GM21529 (cell line): Measurements from ENCODE around the gene MOV10L1.
"Not testable (repeated sequence)": the region's sequence is repeated elsewhere in the genome, so short reads cannot be mapped to it uniquely, and the experiment has no call there.

Source experiments
- ATAC-seq: cut with Tn5 transposase; IDR thresholded peaks from one replicate; pipeline ENCODE4 v1.9.1; 2021; ENCODE audit not compliant: unreplicated experiment

MOV10L1 gene

GRCh38 chr22:50199829-50200460, 110.1 kb downstream of the MOV10L1 start:
- ATAC-seq, result no peak

GRCh38 chr22:50200461-50201190, 110.8 kb downstream of the MOV10L1 start, which contains the start of gene SELENOO:
Gene SELENOO (plus strand): TSS chr22:50201011. CDS start chr22:50201037, 26 bp downstream.
- ATAC-seq, result peak; percentile 60

GRCh38 chr22:50201191-50202129, 111.7 kb downstream of the MOV10L1 start:
- ATAC-seq, result peak; percentile 24

- no peak for ATAC-seq
These were observed 112.4 kb downstream of the MOV10L1 start for GRCh38 chr22:50202130-50202666.

GRCh38 chr22:50203288-50203687, 113.5 kb downstream of the MOV10L1 start:
- ATAC-seq, result no peak

GRCh38 chr22:50204571-50204970, 114.8 kb downstream of the MOV10L1 start:
- no peak for ATAC-seq

GRCh38 chr22:50204998-50205397, 115.2 kb downstream of the MOV10L1 start:
- not testable (repeated sequence) for ATAC-seq

GRCh38 chr22:50205781-50206569, 116.2 kb downstream of the MOV10L1 start:
- ATAC-seq, result no peak

- ATAC-seq, result no peak
These were observed 116.8 kb downstream of the MOV10L1 start for GRCh38 chr22:50206599-50206998.

- ATAC-seq, result no peak
These were observed 117.8 kb downstream of the MOV10L1 start for GRCh38 chr22:50207383-50208140.

GRCh38 chr22:50208430-50208938, 118.7 kb downstream of the MOV10L1 start:
- ATAC-seq, result no peak

- no peak for ATAC-seq
These were observed 119.4 kb downstream of the MOV10L1 start for GRCh38 chr22:50208939-50209892.

GRCh38 chr22:50209893-50210292, 120.1 kb downstream of the MOV10L1 start:
- no peak for ATAC-seq

GRCh38 chr22:50210378-50211139, 120.8 kb downstream of the MOV10L1 start:
- no peak for ATAC-seq

GRCh38 chr22:50211147-50211546, 121.3 kb downstream of the MOV10L1 start:
- no peak for ATAC-seq
